HG02798 (cell line): Measurements from ENCODE around the gene CD177.
"Not testable (repeated sequence)": the region's sequence is repeated elsewhere in the genome, so short reads cannot be mapped to it uniquely, and the experiment has no call there.

Experiments used
- ATAC-seq: cut with Tn5 transposase; IDR thresholded peaks from one replicate; pipeline ENCODE4 v1.9.1; 2021; ENCODE audit warnings: mild to moderate bottlenecking; ENCODE audit not compliant: unreplicated experiment, poor library complexity

CD177 gene

DNA sequence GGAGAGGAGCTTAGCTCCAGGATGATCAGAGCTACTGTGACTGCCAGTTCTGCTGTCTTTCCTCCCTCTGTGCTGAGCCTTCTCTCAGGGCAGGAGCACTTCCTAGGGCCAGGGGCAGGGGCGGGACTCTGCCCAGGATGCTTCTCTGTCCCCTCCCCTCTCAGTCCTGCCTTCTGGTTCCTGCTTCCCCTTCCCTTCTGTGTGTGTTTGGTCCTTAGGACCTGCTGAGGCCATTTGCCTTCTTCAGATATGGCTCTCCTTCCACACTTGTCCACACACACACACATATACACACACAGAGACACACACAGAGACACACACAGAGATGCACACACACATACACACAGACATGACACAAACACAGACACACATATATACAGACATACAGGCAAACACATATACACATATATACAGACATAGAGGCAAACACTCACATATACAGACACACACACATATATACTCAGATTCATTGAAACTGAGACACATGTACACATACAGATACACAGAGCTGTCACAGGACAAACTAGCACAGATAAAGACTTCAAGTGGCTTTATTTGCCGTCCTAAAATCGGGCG is 22.0 kb upstream of the CD177 start:
- no peak for ATAC-seq

DNA sequence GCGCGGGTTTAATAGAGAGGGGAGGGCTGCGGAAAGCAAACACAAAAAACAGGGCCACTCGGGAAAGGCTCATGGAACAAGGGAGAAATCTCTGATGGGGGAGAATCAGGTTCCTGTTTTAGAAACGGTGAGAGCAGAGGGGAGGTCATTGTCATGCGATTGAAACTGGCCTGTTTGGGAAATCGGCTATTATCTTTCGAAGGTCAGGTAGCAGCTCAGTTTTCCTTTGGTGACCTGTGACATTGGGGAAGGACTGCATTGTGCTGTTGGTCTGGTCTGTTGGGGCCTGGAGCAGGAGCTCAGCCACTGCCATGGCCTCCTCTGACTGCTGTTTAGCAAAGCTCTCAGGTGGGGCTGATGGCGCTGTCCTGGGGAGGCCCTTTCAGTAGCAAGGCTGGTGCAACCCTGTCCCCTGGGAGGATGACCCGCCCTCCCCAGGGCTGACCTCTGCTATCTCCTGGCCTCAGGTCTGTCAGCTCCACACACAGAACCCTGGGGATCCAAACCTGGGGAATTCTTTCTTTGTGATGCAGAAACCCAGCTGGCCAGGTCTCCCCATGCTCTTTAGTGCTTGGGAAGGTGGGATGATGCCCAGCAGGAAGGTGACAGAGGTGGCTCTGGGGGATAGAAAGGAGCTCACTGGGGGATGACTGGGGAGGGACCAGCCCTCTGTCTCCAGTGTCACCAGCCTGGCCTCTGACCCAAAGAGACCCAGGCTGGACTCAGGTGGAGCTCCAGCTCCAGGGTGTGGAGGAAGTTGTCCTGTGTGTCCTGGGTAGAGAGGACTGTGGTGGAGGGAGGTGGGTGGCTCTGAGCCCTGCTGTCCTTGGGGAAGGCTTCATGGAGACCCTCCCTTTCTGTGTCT is 21.2 kb upstream of the CD177 start:
- ATAC-seq: no peak

DNA sequence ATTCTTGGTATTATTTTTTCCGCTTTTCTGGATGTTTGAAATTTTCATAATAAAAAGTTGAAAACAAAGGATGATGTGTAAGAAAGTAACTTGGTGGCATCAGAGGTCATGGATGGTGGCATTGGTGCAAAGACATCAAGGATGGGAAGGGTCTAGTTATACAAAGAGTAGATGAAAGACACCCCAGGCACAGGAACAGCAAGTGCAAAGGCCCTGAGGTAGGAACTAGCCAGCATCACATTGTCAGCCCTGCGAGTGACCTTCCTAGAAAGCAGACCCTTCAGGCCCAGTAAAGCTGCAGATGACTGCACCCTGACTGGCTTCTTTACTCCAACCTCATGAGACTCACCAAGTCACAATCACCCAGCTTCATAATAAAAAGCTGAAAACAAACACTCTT is 17.0 kb upstream of the CD177 start:
- not testable (repeated sequence) for ATAC-seq

DNA sequence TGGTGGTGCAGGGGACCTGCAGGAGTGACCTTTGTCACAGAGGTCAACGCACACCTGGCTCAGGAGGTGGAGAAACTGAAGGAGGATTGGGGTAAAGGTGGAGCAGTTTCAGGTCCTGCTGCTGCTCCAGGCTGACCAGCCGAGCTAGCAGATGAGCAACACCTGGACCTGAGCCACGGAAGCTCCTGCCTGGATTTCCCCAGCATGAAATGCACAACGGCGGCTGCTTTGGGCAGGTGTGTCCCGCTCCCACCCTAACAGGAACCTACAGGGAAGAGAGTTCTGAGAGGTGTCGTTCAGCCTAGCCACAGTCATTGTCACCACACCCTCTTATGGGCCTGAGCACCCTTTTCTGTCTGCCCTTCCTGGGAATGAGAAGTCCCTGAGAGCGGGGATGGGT is 15.7 kb upstream of the CD177 start:
- ATAC-seq: no peak

DNA sequence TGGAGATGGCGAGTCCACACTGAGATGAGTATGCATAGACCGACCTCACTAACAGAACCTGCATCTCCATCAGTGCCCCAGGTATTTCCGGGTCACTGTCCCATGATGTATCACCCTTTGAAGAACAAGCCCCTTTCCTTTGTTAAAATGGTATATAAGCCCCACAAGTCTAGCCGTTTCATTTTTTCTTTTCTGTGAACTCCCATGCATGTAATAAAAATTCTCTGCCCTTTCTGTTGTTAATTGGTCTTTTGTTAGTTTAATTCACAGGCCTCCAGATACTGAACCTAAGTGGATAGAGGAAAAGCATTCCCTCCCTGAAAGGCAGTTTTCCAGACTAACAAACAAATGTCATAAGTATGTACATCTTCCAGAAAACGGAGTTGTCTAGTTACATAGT is 15.0 kb upstream of the CD177 start:
- ATAC-seq: no peak

DNA sequence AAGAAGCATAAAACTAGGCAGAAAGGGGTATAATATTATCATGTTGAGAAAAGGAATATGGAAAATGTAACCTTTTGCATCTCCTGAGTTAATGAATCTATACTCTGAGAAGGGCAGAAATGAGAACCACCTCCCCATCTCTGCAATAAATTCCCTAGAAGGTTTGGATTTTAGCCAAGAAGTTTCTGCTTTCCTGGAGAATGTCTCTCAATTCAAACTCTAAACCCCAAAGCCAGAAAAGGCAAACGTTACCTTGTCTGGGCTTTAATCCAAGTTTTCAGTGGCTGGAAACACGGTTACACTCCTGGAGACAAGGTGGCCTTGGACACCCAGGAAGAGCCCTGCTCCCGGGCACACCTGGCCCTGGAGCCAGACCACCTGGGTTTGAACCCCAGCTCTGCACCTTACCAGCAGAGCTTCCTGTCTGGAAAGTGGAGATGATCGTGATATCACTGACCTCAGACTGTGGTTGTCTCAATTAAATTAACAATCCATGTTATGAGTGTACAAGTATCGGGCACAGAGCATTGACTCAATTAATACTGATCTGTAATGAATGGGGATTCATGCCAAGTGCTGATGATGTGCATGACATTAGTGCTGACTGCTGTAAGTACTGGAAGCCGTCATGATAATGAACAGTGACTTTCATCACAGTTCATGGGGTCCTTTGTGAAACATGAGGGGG is 14.1 kb upstream of the CD177 start:
- not testable (repeated sequence) for ATAC-seq

DNA sequence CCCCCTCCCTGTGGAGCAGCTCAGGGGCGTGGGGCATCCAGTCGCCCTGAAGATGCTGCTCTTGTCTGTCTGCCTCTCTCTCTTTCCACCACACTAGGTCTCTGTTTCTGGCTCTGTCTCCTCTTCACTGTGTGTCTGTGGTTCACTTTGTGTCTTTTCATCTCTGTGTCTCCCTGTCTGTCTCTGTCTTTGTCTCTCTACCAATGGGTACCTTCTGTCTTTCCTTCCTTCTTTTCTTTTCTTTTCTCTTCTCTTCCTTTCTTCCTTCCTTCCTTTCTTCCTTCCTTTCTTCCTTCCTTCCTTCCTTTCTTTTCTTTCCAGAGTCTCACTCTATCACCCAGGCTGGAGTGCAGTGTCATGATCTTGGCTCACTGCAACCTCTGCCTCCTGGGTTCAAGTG is 13.4 kb upstream of the CD177 start:
- not testable (repeated sequence) for ATAC-seq

DNA sequence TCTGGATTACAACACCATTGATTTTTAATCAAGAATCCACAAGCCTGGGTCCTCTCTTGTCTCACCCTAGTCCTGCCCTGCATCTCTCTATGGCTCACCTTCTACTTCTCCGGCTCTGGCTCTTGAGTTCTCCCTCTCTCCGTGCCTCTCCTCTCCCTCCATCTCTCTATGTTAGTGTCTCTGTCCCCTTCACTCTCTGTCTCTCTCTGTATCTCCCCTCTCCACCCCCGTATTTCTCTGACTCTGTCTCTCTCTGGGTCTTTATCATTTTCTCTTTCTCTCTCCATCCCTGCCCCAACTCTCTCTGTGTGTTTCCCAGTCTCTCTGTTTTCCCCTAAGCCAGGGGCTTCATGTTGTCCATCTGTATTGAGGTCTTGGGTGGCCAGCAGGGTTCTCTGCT is 12.4 kb upstream of the CD177 start:
- ATAC-seq: not testable (repeated sequence)

DNA sequence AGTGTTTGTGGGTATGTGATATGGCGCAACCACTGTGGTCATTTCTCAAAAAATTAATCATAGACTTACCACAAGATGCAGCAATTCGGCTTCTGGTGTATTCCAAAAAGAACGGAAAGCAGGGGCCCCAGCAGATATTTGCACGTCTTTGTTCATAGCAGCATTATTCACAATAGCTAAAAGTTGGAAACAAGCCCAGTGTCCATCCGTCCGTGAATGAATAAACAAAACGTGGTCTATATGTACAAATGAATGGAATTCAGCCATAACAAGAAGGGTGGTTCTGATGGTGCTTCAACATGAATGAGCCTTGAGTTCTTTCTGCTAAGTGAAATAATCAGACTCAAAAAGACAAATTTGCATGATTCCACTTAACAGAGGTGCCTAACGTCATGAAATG is 11.4 kb upstream of the CD177 start:
- ATAC-seq: not testable (repeated sequence)

DNA sequence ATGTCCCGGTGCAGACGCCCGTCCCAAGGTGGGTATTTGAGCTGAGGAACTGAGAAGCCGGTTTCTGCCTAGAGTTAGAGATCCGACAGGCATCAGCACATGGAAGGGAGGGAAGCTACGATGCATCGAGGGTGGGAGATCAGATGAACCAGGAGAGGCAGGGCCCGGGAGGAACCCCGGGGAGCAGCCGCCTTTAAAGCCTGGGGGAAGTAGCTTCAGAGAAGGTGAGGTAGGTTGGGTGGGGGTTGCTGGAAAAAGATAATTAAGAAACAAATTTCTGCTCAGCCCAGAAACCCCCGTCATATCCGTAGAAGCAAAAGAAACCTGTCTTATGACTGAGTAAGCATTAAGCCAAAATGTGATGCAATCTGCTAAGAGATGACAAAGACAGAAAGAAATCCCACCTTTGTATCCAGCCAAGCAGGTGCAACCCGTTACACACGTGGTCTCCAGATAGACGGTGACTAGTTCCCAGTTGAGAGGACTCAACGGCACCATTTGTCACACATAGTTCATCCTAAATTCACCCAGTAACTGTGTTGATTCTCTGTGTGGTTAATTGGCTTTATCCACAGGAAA is 9.1 kb upstream of the CD177 start:
- not testable (repeated sequence) for ATAC-seq

DNA sequence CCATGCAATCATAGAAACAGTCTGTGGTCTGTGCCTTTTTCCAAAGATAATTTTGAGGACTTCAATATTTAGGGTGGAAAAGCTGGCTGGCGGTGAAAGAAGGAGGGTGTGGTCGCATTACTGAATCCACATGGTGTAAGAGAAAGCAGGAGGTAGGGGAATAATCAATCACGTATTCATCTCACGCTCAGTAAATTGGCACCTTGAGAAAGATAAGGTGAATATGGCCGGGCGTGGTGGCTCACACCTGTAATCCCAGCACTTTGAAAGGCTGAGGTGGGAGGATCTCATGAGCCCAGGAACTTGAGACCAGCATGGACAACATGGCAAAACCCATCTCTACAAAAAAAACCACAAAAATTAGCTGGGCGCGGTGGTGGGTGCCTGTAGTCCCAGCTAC is 3.7 kb upstream of the CD177 start:
- not testable (repeated sequence) for ATAC-seq

DNA sequence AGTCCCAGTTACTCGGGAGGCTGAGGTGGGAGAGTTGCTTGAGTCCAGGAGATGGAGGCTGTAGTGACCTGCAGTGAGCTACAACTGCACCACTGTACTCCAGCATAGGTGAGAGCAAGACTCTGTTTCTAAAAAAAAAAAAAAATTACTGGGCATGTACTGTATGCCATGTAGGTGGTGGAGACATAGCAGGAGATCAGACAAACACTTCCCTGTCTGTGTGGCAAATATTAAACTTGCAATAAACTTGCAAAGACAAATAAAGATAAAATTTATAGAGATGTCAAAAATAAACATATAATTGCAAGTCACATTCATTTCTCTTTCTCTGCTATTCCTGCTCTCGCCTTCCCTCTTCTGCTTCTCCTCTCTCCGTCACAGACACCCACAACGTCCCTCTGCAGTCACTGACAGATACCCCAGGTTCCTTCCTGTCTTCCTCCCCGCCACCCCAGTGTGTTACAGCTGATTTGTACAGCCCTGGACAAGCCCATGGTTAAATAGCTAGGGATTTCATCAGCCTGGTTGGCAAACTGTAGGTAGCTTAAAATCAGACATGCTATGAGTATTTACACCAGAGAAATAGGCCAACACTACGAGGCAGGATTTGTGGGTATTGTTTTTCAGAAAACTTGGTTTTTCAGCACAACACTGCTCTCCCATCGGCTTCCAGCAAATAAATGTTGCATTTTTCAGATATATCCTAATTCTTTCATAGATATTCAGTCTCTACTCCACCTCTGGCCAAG is 1.3 kb upstream of the CD177 start:
- ATAC-seq: no peak

DNA sequence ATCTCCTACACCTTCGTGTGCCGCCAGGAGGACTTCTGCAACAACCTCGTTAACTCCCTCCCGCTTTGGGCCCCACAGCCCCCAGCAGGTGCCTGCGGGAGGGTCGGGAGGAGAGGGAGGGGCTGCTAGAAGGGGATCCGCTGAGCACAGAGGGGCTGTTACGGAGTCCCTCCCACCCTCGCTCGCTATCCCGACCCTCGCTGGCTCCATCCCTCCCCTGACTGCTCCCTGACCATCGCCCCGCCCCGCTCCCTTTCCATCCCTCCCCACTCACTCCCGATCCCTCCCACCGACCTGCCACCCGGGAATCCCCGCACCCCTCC is 780 bp downstream of the CD177 start:
- ATAC-seq: no peak

DNA sequence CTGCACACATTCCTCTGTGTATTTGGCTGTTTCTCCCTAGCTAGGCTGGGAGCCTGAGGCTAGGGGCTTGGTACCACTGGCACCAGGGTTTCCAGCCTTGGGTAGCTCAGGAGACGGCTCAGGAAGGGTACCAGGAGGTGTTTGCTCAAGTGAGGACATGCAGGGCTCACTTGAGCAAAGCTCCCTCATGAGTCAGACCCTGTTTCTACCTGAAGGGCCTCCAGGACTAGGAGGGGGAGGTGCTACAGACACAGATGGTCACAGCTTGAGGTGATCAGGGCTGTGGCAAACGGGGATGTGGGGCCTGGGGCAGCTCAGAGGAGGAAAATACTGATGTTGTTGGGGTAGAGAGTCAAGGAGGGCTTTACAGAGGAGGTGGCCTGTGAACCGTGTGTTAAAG is 3.3 kb downstream of the CD177 start:
- ATAC-seq: not testable (repeated sequence)

DNA sequence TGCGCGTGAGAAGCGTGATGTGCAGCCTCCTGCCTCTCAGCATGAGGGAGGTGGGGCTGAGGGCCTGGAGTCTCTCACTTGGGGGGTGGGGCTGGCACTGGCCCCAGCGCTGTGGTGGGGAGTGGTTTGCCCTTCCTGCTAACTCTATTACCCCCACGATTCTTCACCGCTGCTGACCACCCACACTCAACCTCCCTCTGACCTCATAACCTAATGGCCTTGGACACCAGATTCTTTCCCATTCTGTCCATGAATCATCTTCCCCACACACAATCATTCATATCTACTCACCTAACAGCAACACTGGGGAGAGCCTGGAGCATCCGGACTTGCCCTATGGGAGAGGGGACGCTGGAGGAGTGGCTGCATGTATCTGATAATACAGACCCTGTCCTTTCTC is 8.7 kb downstream of the CD177 start:
- ATAC-seq: no peak

DNA sequence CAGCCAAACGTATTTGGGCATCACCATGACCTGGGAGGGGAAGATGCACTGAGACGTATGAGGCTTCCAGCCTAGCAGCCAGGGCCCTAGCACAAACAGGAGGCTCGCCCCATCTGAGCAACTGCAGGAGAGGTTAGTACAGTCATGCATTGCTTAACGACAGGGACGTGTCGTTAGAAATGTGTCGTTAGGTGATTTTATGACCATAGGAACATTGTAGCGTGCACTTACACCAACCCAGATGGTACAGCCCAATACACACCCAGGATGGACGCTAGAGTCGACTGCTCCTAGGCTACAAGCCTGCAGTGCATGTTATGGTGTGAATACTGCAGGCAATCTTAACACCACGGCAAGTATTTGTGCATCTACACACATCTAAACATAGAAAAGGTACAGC is 9.3 kb downstream of the CD177 start:
- no peak for ATAC-seq

DNA sequence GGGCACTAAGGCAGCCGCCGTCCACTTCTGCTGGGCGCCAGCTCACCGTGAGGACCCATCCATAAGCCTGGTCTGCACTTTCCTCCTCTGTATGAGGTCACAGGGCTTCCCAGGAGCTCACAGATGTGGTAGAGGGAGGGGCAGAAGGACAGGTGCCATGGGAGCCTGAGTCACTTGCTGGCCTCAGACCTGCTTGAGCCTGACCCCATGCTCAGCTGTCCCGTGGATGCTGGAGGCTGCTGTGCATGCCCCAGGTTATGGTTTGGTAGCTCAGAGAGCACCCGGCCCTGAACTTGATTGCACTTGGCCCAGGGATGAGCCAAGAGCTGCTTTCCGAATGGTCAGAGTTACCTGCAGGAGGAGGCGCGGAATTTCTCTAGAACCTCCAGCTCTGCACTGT is 12.2 kb downstream of the CD177 start:
- ATAC-seq: not testable (repeated sequence)

DNA sequence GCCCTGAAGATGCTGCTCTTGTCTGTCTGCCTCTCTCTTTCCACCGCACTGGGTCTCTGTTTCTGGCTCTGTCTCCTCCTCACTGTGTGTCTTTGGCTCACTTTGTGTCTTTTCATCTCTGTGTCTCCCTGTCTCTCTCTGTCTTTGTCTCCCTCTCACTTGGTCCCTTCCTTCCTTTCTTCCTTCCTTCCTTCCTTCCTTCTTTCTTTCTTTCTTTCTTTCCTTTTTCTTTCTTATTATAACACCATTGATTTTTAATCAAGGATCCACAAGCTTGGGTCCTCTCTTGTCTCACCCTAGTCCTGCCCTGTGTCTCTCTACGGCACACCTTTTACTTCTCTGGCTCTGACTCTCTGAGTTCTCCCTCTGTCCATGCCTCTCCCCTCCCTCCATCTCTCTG is 14.3 kb downstream of the CD177 start:
- no peak for ATAC-seq

DNA sequence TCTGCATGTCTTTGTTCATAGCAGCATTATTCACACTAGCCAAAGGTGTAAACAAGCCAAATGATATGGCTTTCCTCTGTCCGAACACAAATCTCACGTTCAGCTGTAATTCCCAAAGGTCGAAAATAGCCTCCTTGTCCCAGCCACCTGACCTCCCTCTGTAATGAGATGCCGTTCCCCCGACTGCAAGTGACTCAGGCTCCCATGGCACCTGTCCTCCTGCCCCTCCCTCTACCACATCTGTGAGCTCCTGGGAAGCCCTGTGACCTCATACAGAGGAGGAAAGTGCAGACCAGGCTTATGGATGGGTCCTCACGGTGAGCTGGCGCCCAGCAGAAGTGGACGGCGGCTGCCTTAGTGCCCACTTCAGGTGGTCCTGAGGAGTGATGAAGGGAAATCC is 15.4 kb downstream of the CD177 start:
- not testable (repeated sequence) for ATAC-seq

DNA sequence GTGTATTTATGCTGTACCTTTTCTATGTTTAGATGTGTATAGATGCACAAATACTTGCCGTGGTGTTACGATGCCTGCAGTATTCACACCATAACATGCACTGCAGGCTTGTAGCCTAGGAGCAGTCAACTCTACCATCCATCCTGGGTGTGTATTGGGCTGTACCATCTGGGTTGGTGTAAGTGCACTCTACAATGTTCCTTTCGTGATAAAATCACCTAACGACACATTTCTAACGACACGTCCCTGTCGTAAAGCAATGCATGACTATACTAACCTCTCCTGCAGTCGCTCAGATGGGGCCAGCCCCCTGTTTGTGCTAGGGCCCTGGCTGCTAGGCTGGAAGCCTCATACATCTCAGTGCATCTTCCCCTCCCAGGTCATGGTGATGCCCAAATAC is 18.4 kb downstream of the CD177 start:
- no peak for ATAC-seq

DNA sequence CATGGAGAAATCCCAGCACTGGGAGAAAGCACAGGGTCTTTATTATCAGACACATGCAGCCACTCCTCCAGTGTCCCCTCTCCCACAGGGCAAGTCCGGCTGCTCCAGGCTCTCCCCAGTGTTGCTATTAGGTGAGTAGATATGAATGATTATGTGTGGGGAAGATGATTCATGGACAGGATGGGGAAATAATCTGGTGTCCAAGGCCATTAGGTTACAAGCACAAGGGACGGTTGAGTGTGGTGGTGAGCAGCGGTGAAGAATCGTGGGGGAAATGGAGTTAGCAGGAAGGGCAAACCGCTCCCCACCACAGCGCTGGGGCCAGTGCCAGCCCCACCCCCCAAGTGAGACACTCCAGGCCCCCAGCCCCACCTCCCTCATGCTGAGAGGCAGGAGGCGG is 19.0 kb downstream of the CD177 start:
- ATAC-seq: no peak
